B cell (primary cell): ENCODE results near the gene B3GLCT. TPM values are rescaled to one million over a fixed set of nuclear protein-coding genes. Genes with fewer than 3 reads are reported as not detected.

ENCODE experiments used
- ATAC-seq: fragments of 200-7000 bp; cut with Tn5 transposase; one replicate; pipeline ENCODE4 v1.10.0; 2021; ENCODE audit warnings: low read depth, mild to moderate bottlenecking, moderate number of reproducible peaks, moderate library complexity
- CTCF ChIA-PET: fragments of 350-600 bp; sonication (Branson Sonifier 250); formaldehyde crosslinking; loops from one replicate; lab custom pipeline; 2021; ENCODE audit warnings: antibody characterized with exemption, inconsistent platforms; lab: Charles Lee
- POLR2A ChIA-PET: fragments of 350-600 bp; sonication (Branson Sonifier 250); formaldehyde crosslinking; loops from one replicate; lab custom pipeline; 2021; ENCODE audit warnings: antibody characterized with exemption; lab: Charles Lee
- DNase-seq: peaks from one replicate; pipeline ENCODE4 v3.0.0; 2013
- H2AFZ ChIP-seq: 2 replicates; pipeline ENCODE4 v1.6.1; 2012; ENCODE audit warnings: mild to moderate bottlenecking, low read depth, low read length; ENCODE audit not compliant: insufficient read depth, poor library complexity, severe bottlenecking
- H3K27ac ChIP-seq, 2 donors: 1 replicate in 1 of 2; 2 replicates in 1 of 2; pipeline ENCODE4 v1.5.1; 2012 to 2013; ENCODE audit warnings: low read length in 2 of 2, mild to moderate bottlenecking in 2 of 2, moderate library complexity in 1 of 2
- H3K27me3 ChIP-seq, 4 experiments: fragments of 200-600 bp in 1 of 4; sonication (generic) in 1 of 4; replicated peaks in 1 of 4; 1 replicate in 2 of 4; 2 replicates in 2 of 4; pipeline versions ENCODE4 v1.6.1 to v1.7.0; 2013 to 2016; ENCODE audit warnings: low read length in 3 of 4, mild to moderate bottlenecking in 2 of 4, mixed read lengths in 1 of 4, moderate library complexity in 1 of 4; ENCODE audit not compliant: insufficient read depth in 4 of 4, control insufficient read depth in 3 of 4; ENCODE audit errors: control extremely low read depth in 1 of 4
- H3K36me3 ChIP-seq, 2 experiments: replicated peaks in 1 of 2; 1 replicate in 1 of 2; 2 replicates in 1 of 2; pipeline versions ENCODE4 v1.6.1 to v1.7.1; 2013; ENCODE audit warnings: low read length in 1 of 2; ENCODE audit not compliant: insufficient read depth in 2 of 2, control insufficient read depth in 1 of 2; ENCODE audit errors: control extremely low read depth in 1 of 2, extremely low read depth in 1 of 2
- H3K4me1 ChIP-seq, 2 donors: fragments of 200-600 bp in 1 of 2; sonication (generic) in 1 of 2; 1 replicate in 1 of 2; 2 replicates in 1 of 2; pipeline versions ENCODE4 v1.5.1 to v1.6.1; 2013 to 2017; ENCODE audit warnings: low read length in 2 of 2; ENCODE audit not compliant: control insufficient read depth in 2 of 2, insufficient read depth in 2 of 2
- H3K4me2 ChIP-seq: replicated peaks from 2 replicates; pipeline ENCODE3; 2012; ENCODE audit warnings: mild to moderate bottlenecking, low read depth, low read length; ENCODE audit not compliant: poor library complexity, severe bottlenecking
- H3K4me3 ChIP-seq, 5 experiments: fragments of 200-600 bp in 1 of 5; sonication (generic) in 1 of 5; 1 replicate in 3 of 5; 2 replicates in 2 of 5; pipeline versions ENCODE4 v1.5.1 to v1.7.0; 2011 to 2016; ENCODE audit warnings: low read length in 4 of 5, mild to moderate bottlenecking in 4 of 5, low read depth in 2 of 5, control low read depth in 1 of 5, moderate library complexity in 1 of 5; ENCODE audit not compliant: insufficient read depth in 1 of 5; ENCODE audit errors: control extremely low read depth in 1 of 5, extremely low read depth in 1 of 5
- H3K79me2 ChIP-seq: fragments of 200-600 bp; sonication (generic); one replicate; pipeline ENCODE4 v1.6.0; 2016; ENCODE audit warnings: low read length; ENCODE audit not compliant: control insufficient read depth, insufficient read depth
- H3K9ac ChIP-seq: fragments of 200-600 bp; sonication (generic); 2 replicates; pipeline ENCODE4 v1.6.1; 2017; ENCODE audit warnings: mild to moderate bottlenecking, low read length, moderate library complexity
- H3K9me3 ChIP-seq, 3 donors: one replicate each; pipeline versions ENCODE4 v1.6.1 to v1.7.1; 2013; ENCODE audit warnings: low read length in 2 of 3; ENCODE audit not compliant: control insufficient read depth in 2 of 3, insufficient read depth in 1 of 3; ENCODE audit errors: control extremely low read depth in 1 of 3
- H4K20me1 ChIP-seq: 2 replicates; pipeline ENCODE4 v1.6.0; 2012; ENCODE audit warnings: mild to moderate bottlenecking, low read length; ENCODE audit not compliant: insufficient read depth, control insufficient read depth, poor library complexity, severe bottlenecking
- H3K27ac Mint-ChIP-seq: one replicate; pipeline ENCODE4 v1.8.0; 2021; ENCODE audit warnings: mixed read lengths
- H3K27me3 Mint-ChIP-seq: one replicate; pipeline ENCODE4 v1.8.0; 2021; ENCODE audit warnings: mixed read lengths
- H3K4me1 Mint-ChIP-seq: one replicate; pipeline ENCODE4 v1.8.0; 2021; ENCODE audit warnings: mixed read lengths
- H3K4me3 Mint-ChIP-seq: one replicate; pipeline ENCODE4 v1.8.0; 2021; ENCODE audit warnings: mixed read lengths
- H3K9me3 Mint-ChIP-seq: one replicate; pipeline ENCODE4 v1.8.0; 2022; ENCODE audit warnings: mixed read lengths; ENCODE audit not compliant: insufficient read depth
- CTCF ChIP-seq: fragments of 200-600 bp; IDR thresholded peaks from one replicate; pipeline ENCODE4 v1.8.0; 2022; ENCODE audit warnings: antibody characterized with exemption, mild to moderate bottlenecking
- EZH2 ChIP-seq: IDR thresholded peaks from 2 replicates; pipeline ENCODE4 v1.6.1; 2012; ENCODE audit warnings: borderline replicate concordance, low read depth, mild to moderate bottlenecking, moderate library complexity, low read length; ENCODE audit not compliant: insufficient read depth, poor library complexity, severe bottlenecking
- WGBS: methylation state at CpG from one replicate; pipeline ENCODE4 v1.1.5; 2013; ENCODE audit warnings: missing lambda C conversion rate; ENCODE audit not compliant: insufficient coverage; 5-methylcytosine and 5-hydroxymethylcytosine counted together
- intact Hi-C: fragments of 100-400 bp; cut with micrococcal nuclease; formaldehyde crosslinking; loops from one replicate; pipeline ENCODE4 v1.10.0; 2022
- polyA plus RNA-seq: library from polyadenylated mRNA; depleted of rRNA; stranded (reverse); fragments of >200 nt; gene quantifications from 2 replicates; pipeline ENCODE4 v1.2.3, GENCODE V29; 2012
- total RNA-seq, 2 donors: library from RNA; stranded (reverse); fragments of 120-200 nt in 1 of 2; gene quantifications; 1 replicate in 1 of 2; 2 replicates in 1 of 2; pipeline versions ENCODE4 v1.2.3 to v1.2.4, GENCODE V29; 2013 to 2022

The B3GLCT gene
- total and polyA plus RNA-seq, 2 donors (not counting 1 experiment from before 2014, with no cell fraction given), result 1.4 to 6.2 TPM

GRCh38 chr13:31321457-31321856, 121.7 kb downstream of the B3GLCT start:
- Histone ChIP-seq H4K20me1 (no peaks in the 10 kb centered on the region), H3K27me3 (no peaks in the 10 kb centered on the region), H2AFZ (no peak overlapping the region), H3K4me3 (peak overlapping the region in 1 of 5 experiments; percentile 8), H3K79me2 (no peaks in the 10 kb centered on the region), H3K9me3 (peaks cover 0 to 10% (median 8%) of the 10 kb centered on the region in 3 donors), H3K27ac (peak overlapping the region; percentile 32 to 39), H3K36me3 (peaks cover 0 to 2% of the 10 kb centered on the region in 2 experiments), H3K4me1 (peaks cover 8 to 23% of the 10 kb centered on the region in 2 donors), H3K4me2 (peak overlapping the region; percentile 17), H3K9ac (peak overlapping the region; percentile 9)
- peak; percentile 38 for DNase-seq
- no CpG with 5 or more reads among the region's 3 CpGs for WGBS
- POLR2A ChIA-PET, result no interaction called here
- CTCF ChIA-PET, result no interaction called here
- no peaks in the 10 kb centered on the region for H3K27me3 Mint-ChIP-seq
- no peaks in the 10 kb centered on the region for H3K9me3 Mint-ChIP-seq
- peak; percentile 67 for ATAC-seq
- H3K4me3 Mint-ChIP-seq, result no peak overlapping the region
- TF ChIP-seq CTCF (no peak), EZH2 (no peak)
- H3K4me1 Mint-ChIP-seq, result peaks cover 3% of the 10 kb centered on the region
- H3K27ac Mint-ChIP-seq, result no peak overlapping the region
- intact Hi-C loops, result no loop called here

GRCh38 chr13:31322026-31322425, 122.3 kb downstream of the B3GLCT start:
- Histone ChIP-seq H3K27me3 (no peaks in the 10 kb centered on the region), H3K9me3 (peaks cover 0 to 7% (median 3%) of the 10 kb centered on the region in 3 donors), H3K79me2 (no peaks in the 10 kb centered on the region), H3K9ac (no peak overlapping the region), H3K36me3 (peaks cover 0 to 2% of the 10 kb centered on the region in 2 experiments), H3K27ac (peak overlapping the region in 1 of 2 donors; percentile 39), H3K4me1 (peaks cover 8 to 23% of the 10 kb centered on the region in 2 donors), H3K4me3 (no peak overlapping the region), H3K4me2 (no peak overlapping the region), H4K20me1 (no peaks in the 10 kb centered on the region), H2AFZ (no peak overlapping the region)
- ChIA-PET CTCF (no interaction called here), POLR2A (no interaction called here)
- H3K27me3 Mint-ChIP-seq, result no peaks in the 10 kb centered on the region
- intact Hi-C loops, result no loop called here
- no peaks in the 10 kb centered on the region for H3K9me3 Mint-ChIP-seq
- DNase-seq (peak; percentile 8), ATAC-seq (no peak)
- WGBS, result 84% methylated on average over 2 of the region's 3 CpGs
- no peak overlapping the region for H3K4me3 Mint-ChIP-seq
- H3K4me1 Mint-ChIP-seq, result peaks cover 3% of the 10 kb centered on the region
- TF ChIP-seq EZH2, result no peak
- no peak for TF ChIP-seq CTCF
- H3K27ac Mint-ChIP-seq, result no peak overlapping the region
